ENCODE data around the gene NSF.

- TF ChIP-seq CTCF (IDR thresholded peaks at IDR 0.05) (no peak), POLR2A (IDR thresholded peaks at IDR 0.05) (no peak)
Measured at GRCh38 chr17:46792071-46792470, 201.6 kb downstream of the NSF start.
